ENCODE results near the gene ARFGAP3.

ARFGAP3 gene

DNA sequence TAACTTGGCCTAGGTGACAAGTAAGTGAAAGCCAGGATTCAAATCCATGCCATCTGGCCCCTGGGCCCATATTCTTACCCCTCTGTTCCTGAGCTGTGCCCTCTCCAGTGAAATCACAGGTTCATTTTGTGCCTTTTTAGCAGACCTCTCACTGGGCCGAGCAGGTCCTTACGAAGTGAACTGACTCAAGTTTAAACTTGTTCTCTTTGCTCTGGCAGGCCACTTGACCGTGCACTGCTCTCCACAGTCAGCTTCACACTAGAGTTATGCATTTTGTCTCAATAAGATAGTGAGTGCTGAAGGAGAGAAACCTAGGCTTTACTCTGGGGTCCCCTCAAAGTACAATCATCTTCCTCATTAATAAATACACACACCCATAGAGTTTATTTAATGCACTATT, 40.7 kb downstream of the ARFGAP3 start:
- DNase-seq = no peak

DNA sequence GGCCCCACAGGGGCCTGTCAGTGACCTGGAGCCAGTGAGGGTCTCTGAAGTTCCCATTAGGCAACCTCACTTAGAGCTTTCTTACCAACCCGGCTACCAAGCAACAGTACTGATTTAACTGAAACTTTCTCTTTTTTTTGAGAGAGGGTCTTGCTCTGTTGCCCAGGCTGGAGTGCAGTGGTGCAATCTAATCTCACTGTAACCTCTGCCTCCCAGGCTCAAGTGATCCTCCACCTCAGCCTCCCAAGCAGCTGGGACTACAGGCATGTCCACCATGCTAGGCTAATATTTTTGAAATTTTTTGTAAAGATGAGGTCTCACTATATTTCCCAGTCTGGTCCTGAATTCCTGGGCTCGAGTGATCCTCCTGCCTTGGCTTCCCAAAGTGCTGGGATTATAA, 42.5 kb downstream of the ARFGAP3 start:
- DNase-seq = no peak

DNA sequence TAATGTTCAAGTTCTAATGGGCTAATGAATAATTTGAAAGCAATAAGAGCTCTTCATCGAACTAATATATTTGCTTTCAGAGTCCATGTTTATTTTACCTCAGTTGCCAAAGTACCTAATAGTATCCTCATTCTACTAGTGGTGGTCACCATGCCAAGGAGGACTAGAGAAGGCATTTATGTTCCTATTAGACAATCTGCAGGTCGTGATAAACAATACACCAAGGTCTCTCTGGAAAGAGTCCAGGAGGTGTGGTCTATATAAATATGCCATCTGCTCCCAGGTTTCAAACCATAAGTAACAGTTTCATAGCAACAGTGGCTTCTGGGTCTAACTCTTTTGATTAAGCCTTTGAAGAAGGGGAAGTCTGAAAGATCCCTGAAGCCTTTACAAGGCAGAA, 42.9 kb downstream of the ARFGAP3 start:
- DNase-seq = no peak

- DNase-seq = no peak
These were observed 43.6 kb downstream of the ARFGAP3 start for GRCh38 chr22:42813501-42813900.

- no peak for DNase-seq
These were observed 45.6 kb downstream of the ARFGAP3 start for GRCh38 chr22:42811459-42811858.

DNA sequence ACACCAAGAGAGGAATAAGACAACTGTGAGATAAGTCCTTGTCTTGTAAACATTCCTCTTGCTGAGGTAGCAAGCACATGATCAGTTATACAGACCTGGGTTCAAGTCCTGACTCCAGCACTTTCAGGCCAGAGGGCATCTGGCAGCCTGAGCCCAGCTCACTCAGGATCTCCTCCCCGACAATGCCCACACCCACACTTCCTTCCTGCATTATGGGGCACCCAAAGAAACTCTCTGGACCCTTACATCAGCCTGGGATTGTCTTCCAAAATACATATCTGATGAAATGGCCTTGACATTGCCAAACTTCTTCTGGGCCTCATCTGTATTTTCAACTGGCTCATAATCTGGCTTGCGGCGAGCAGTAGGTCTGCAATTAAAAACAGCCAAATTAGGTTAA, 48.6 kb downstream of the ARFGAP3 start:
- DNase-seq = no peak

- DNase-seq = no peak
These were observed 49.9 kb downstream of the ARFGAP3 start for GRCh38 chr22:42807185-42807584.

GRCh38 chr22:42805998-42806830, 50.9 kb downstream of the ARFGAP3 start:
- no peak for DNase-seq

GRCh38 chr22:42805016-42805997, 51.8 kb downstream of the ARFGAP3 start:
- DNase-seq = no peak

- DNase-seq = no peak
These were observed 53.7 kb downstream of the ARFGAP3 start for GRCh38 chr22:42803389-42803788.

GRCh38 chr22:42801252-42802080, 55.6 kb downstream of the ARFGAP3 start:
- DNase-seq = no peak

DNA sequence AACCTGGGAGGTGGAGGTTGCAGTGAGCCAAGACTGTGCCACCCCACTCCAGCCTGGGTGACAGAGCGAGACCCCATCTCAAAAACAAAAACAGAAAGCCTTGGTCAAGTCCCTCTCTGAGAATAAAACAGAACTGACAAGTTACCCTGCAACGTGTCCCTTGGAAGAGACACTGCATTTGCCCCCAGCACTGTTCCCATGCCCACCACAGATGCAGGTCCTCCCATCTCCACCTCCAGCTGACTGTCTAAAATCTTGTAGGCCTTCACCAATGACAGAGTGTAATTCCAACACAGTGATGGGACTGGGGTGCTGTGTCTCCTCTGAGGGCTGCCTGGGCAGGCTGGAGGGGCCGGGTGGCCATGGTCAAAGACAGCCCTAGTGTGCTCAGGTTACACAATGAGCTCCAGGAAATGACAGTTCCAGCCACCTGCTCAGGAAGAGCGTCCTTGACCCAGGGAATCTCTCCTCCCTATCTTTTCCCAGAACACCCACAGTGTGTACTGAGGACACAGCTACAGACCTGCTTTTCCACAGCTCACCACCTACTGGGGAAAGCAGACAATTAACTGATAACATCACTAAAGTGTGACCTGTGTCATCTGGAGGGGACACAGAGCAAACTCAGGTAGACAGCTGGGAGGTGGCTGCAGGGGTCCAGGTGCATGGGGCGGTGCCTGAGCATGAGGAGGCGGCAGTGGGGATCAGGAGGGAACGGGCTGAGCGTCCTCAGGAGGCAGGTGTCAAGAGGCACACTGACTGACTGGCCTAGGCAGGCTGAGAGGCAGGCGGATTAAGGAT, 56.4 kb downstream of the ARFGAP3 start:
- no peak for DNase-seq

- no peak for DNase-seq
These were observed 57.3 kb downstream of the ARFGAP3 start for GRCh38 chr22:42799461-42800405.

- no peak for DNase-seq
These were observed 58.0 kb downstream of the ARFGAP3 start for GRCh38 chr22:42799061-42799460.

DNA sequence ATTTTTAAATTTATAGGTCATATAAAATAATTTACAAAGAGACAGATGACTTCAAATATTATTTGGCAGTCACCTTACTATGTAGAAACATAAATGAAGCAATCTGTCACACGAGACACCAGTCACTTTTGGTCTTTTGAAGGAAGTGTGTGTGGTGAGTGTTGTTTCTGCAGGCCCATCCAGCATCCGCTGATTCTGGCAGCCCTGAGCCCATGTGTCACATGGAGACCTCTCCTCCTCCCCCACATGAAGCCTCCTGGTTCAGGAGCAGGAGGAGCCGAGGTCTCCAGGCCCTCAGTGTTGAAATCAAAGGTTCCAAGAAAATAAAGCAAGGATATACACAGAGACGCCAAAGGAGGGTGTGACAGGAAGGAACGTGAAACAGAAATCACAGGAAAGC, 60.1 kb downstream of the ARFGAP3 start:
- DNase-seq = no peak

DNA sequence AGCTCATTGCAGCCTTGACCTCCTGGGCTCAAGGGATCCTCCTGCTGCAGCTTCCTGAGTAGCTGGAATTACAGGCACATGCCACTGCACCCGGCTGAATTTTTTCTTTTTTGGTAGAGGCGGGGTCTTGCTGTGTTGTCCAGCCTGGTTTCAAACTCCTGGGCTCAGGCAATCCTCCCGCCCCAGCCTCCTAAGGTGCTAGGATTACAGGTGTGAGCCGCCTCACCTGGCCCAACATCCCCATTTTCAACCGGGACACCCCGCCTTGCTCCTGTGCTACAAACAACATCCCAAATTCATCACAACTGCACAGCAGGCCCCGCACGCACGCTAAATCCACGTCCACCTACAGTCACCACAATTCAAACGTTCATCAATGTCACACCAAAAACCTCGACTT, 61.0 kb downstream of the ARFGAP3 start:
- no peak for DNase-seq

GRCh38 chr22:42794551-42795510, 62.2 kb downstream of the ARFGAP3 start:
- no peak for DNase-seq

DNA sequence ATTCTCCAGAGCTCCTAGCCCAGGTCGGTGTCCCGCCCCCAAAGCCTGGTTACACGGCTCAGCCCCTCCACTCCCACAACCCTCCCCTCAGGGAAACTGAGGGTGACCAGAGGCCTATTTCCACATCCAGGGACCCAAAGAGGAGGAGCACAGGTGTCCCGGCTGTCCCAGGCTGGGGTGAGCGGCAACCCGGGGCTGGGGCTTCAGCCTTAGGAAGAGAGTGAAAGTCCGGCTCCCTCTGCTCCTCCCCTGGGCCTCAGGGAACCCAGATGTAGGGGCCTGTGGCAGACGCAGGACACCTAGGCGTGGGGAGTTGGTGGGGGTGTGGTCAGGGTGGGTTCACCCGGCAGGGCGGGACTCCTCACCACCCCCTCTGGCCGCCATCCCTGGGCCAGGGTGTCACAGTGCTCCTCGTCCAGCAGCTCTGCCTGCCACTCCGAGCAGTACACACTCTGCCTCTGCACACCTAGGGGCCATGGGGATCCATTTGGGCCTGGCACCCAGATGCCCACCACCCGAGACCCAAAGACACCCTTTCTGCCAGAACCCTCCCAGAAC, 63.1 kb downstream of the ARFGAP3 start:
- no peak for DNase-seq
